SK-N-SH (cell line): ENCODE data around the gene IFNA10.

Experiments
- TAF1 ChIP-seq: IDR thresholded peaks from 2 replicates; pipeline ENCODE4 v1.6.1; 2012; ENCODE audit warnings: low read depth, mild to moderate bottlenecking, low read length, moderate library complexity, borderline replicate concordance
- TF ChIP-seq, protein P1 (sequence below): fragments of 200-600 bp; sonication (generic); IDR thresholded peaks from 2 replicates; pipeline ENCODE4 v1.6.1; 2017; ENCODE audit warnings: antibody characterized with exemption, mild to moderate bottlenecking, moderate library complexity

DNA sequence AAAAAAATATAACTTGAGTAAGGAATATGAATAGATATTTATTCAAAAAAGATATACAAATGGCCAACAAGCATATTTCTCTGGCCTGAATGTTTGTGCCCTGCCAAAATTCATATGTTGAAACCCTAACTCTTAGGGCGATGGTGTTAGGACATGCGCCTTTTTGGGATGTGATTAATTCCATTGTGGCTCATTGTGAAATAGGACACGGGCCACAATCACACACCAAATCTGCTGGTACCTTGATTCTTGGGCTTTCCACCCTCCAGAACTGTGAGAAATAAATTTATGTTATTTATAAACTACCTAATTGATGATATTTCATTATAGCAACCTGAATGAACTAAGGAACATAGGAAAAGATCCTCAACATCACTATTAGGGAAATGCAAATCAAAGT lies 34.8 kb downstream of the IFNA10 start:
- TF ChIP-seq, protein P1, sequence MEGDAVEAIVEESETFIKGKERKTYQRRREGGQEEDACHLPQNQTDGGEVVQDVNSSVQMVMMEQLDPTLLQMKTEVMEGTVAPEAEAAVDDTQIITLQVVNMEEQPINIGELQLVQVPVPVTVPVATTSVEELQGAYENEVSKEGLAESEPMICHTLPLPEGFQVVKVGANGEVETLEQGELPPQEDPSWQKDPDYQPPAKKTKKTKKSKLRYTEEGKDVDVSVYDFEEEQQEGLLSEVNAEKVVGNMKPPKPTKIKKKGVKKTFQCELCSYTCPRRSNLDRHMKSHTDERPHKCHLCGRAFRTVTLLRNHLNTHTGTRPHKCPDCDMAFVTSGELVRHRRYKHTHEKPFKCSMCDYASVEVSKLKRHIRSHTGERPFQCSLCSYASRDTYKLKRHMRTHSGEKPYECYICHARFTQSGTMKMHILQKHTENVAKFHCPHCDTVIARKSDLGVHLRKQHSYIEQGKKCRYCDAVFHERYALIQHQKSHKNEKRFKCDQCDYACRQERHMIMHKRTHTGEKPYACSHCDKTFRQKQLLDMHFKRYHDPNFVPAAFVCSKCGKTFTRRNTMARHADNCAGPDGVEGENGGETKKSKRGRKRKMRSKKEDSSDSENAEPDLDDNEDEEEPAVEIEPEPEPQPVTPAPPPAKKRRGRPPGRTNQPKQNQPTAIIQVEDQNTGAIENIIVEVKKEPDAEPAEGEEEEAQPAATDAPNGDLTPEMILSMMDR = no peak
- no peak for TF ChIP-seq TAF1
